Parietal lobe (tissue), 2 donors: Measurements from ENCODE around the gene ST7. TPM values are rescaled to one million over a fixed set of nuclear protein-coding genes. Genes with fewer than 3 reads are reported as not detected.

ENCODE experiments used
- small RNA-seq: library from RNA; depleted of rRNA; stranded (forward); fragments of <200 nt; gene quantifications from one replicate; pipeline ENCODE3, GENCODE V24; 2014; ENCODE audit warnings: low replicate concordance
- total RNA-seq: library from RNA; depleted of rRNA; stranded (reverse); fragments of >200 nt; gene quantifications from one replicate; pipeline ENCODE4 v1.2.3, GENCODE V29; 2014

The ST7 gene
- total RNA-seq = 107 TPM

GRCh38 chr7:116953372-116953905 is at the start of gene ST7:
TSS of gene ST7 (plus strand) at chr7:116953501. CDS start at chr7:116953541, 40 bp downstream.

Small RNA genes within 50 kb of the gene (small RNA-seq; reads per million reads assigned to genes)
- not detected for gene AC002542.1
- not detected for gene MTCYBP6
- not detected for gene RF00019
- gene RF02179 = not detected
- not detected for gene RF02180
- gene RF02181 = not detected
- not detected for gene RF02183
- gene RF02184 = not detected
- gene RF02185 = not detected
- gene RF02188 = not detected
- gene RNA5SP239 = not detected

Other genes with a start within 250 kb of the ST7 start
- 190 TPM for gene CAPZA2, start 90.9 kb upstream of the ST7 start, total RNA-seq